H9 (cell line): Measurements from ENCODE around the gene NSFL1C. TPM values are rescaled to one million over a fixed set of nuclear protein-coding genes. Genes with fewer than 3 reads are reported as not detected.

Experiments used
- DNase-seq: peaks from one replicate; pipeline ENCODE4 v3.0.0-alpha.2; 2017
- H2AFZ ChIP-seq: one replicate; pipeline ENCODE4 v1.6.1; 2013; ENCODE audit warnings: mild to moderate bottlenecking, low read length, control low read depth, moderate library complexity
- H2AK5ac ChIP-seq: 2 replicates; pipeline ENCODE4 v1.6.1; 2013; ENCODE audit warnings: low read length, control low read depth, mixed read lengths; ENCODE audit not compliant: insufficient read length
- H2BK120ac ChIP-seq: one replicate; pipeline ENCODE4 v1.6.1; 2013; ENCODE audit warnings: low read depth, mild to moderate bottlenecking, low read length, control low read depth, inconsistent platforms; ENCODE audit not compliant: poor library complexity, severe bottlenecking
- H2BK12ac ChIP-seq: 2 replicates; pipeline ENCODE4 v1.6.1; 2013; ENCODE audit warnings: low read length, control low read depth, mixed read lengths, low read depth; ENCODE audit not compliant: insufficient read length
- H2BK15ac ChIP-seq: 2 replicates; pipeline ENCODE4 v1.6.1; 2013; ENCODE audit warnings: low read depth, low read length, control low read depth
- H2BK20ac ChIP-seq: one replicate; pipeline ENCODE4 v1.6.1; 2013; ENCODE audit warnings: low read depth, mild to moderate bottlenecking, low read length, control low read depth, inconsistent platforms; ENCODE audit not compliant: poor library complexity, severe bottlenecking
- H2BK5ac ChIP-seq: 2 replicates; pipeline ENCODE4 v1.6.1; 2013; ENCODE audit warnings: low read length, control low read depth, mixed read lengths; ENCODE audit not compliant: insufficient read length
- H3K14ac ChIP-seq: 2 replicates; pipeline ENCODE4 v1.6.1; 2013; ENCODE audit warnings: low read length, control low read depth; ENCODE audit not compliant: insufficient read depth
- H3K18ac ChIP-seq: 2 replicates; pipeline ENCODE4 v1.6.1; 2013; ENCODE audit warnings: low read depth, mild to moderate bottlenecking, mixed read lengths, low read length, control low read depth; ENCODE audit not compliant: insufficient read length
- H3K23ac ChIP-seq: 2 replicates; pipeline ENCODE4 v1.6.1; 2013; ENCODE audit warnings: low read length, control low read depth, mixed read lengths, low read depth; ENCODE audit not compliant: insufficient read length
- H3K23me2 ChIP-seq: 2 replicates; pipeline ENCODE4 v1.6.1; 2013; ENCODE audit warnings: low read depth, mild to moderate bottlenecking, mixed read lengths, low read length, control low read depth; ENCODE audit not compliant: insufficient read length, poor library complexity, severe bottlenecking
- H3K27ac ChIP-seq: 2 replicates; pipeline ENCODE4 v1.5.1; 2013; ENCODE audit warnings: low read length, control low read depth, mixed read lengths, low read depth; ENCODE audit not compliant: insufficient read length
- H3K27me3 ChIP-seq: 2 replicates; pipeline ENCODE4 v1.6.1; 2013; ENCODE audit warnings: low read length, control low read depth, inconsistent platforms; ENCODE audit not compliant: insufficient read depth
- H3K4ac ChIP-seq: 2 replicates; pipeline ENCODE4 v1.6.1; 2013; ENCODE audit warnings: low read depth, mild to moderate bottlenecking, control low read depth, inconsistent platforms, low read length, moderate library complexity
- H3K4me1 ChIP-seq: 2 replicates; pipeline ENCODE4 v1.6.1; 2013; ENCODE audit warnings: low read length, control low read depth, inconsistent platforms; ENCODE audit not compliant: insufficient read depth
- H3K4me2 ChIP-seq: 2 replicates; pipeline ENCODE4 v1.6.1; 2013; ENCODE audit warnings: low read length, control low read depth, mixed read lengths; ENCODE audit not compliant: insufficient read length, insufficient read depth
- H3K56ac ChIP-seq: 2 replicates; pipeline ENCODE4 v1.6.1; 2013; ENCODE audit warnings: low read depth, mild to moderate bottlenecking, mixed read lengths, low read length, control low read depth; ENCODE audit not compliant: insufficient read length
- H3K79me1 ChIP-seq: 2 replicates; pipeline ENCODE4 v1.6.1; 2013; ENCODE audit warnings: low read depth, mild to moderate bottlenecking, moderate library complexity, low read length, control low read depth, inconsistent platforms; ENCODE audit not compliant: insufficient read depth, poor library complexity, severe bottlenecking
- H3K79me2 ChIP-seq: 2 replicates; pipeline ENCODE4 v1.6.1; 2013; ENCODE audit warnings: low read length, control low read depth, inconsistent platforms; ENCODE audit not compliant: insufficient read depth
- H3K9ac ChIP-seq: 2 replicates; pipeline ENCODE4 v1.6.1; 2013; ENCODE audit warnings: low read length, control low read depth, mixed read lengths; ENCODE audit not compliant: insufficient read length; ENCODE audit errors: extremely low read depth
- H3K9me3 ChIP-seq: one replicate; pipeline ENCODE4 v1.6.1; 2013; ENCODE audit warnings: low read depth, low read length, inconsistent platforms; ENCODE audit not compliant: control insufficient read depth
- H3T11ph ChIP-seq: one replicate; pipeline ENCODE4 v1.6.1; 2013; ENCODE audit warnings: mild to moderate bottlenecking, low read length, control low read depth, inconsistent platforms
- H4K20me1 ChIP-seq: one replicate; pipeline ENCODE4 v1.6.1; 2013; ENCODE audit not compliant: control insufficient read depth, insufficient read length, insufficient read depth
- H4K5ac ChIP-seq: 2 replicates; pipeline ENCODE4 v1.6.1; 2013; ENCODE audit warnings: low read depth, mild to moderate bottlenecking, mixed read lengths, low read length, control low read depth; ENCODE audit not compliant: insufficient read length
- H4K8ac ChIP-seq: replicated peaks from 2 replicates; pipeline ENCODE4 v1.6.1; 2013; ENCODE audit warnings: low read length, control low read depth, mixed read lengths, low read depth; ENCODE audit not compliant: insufficient read length
- H4K91ac ChIP-seq: 2 replicates; pipeline ENCODE4 v1.6.1; 2013; ENCODE audit warnings: low read depth, mild to moderate bottlenecking, moderate library complexity, mixed read lengths, low read length, control low read depth; ENCODE audit not compliant: insufficient read length
- H3K27ac Mint-ChIP-seq, 3 experiments: 2 replicates in 2 of 3; 3 replicates in 1 of 3; pipeline ENCODE4 v1.8.0; 2020 to 2021; ENCODE audit warnings: mixed read lengths in 3 of 3, mild to moderate bottlenecking in 1 of 3, moderate library complexity in 1 of 3
- H3K27me3 Mint-ChIP-seq: 2 replicates; pipeline ENCODE4 v1.8.0; 2021; ENCODE audit warnings: low read depth, mild to moderate bottlenecking, moderate library complexity, mixed read lengths
- H3K36me3 Mint-ChIP-seq, 3 experiments: 2 replicates in 2 of 3; 3 replicates in 1 of 3; pipeline ENCODE4 v1.8.0; 2020 to 2021; ENCODE audit warnings: low read depth in 3 of 3, mixed read lengths in 3 of 3; ENCODE audit not compliant: insufficient read depth in 1 of 3
- H3K4me1 Mint-ChIP-seq, 2 experiments: 2 replicates each; pipeline ENCODE4 v1.8.0; 2020; ENCODE audit warnings: mixed read lengths in 2 of 2
- H3K4me3 Mint-ChIP-seq, 2 experiments: 2 replicates in 1 of 2; 3 replicates in 1 of 2; pipeline ENCODE4 v1.8.0; 2020 to 2021; ENCODE audit warnings: mild to moderate bottlenecking in 2 of 2, mixed read lengths in 2 of 2, moderate library complexity in 1 of 2
- H3K9me3 Mint-ChIP-seq, 2 experiments: 2 replicates in 1 of 2; 3 replicates in 1 of 2; pipeline ENCODE4 v1.8.0; 2020; ENCODE audit warnings: mild to moderate bottlenecking in 2 of 2, mixed read lengths in 2 of 2, moderate library complexity in 1 of 2
- CTCF ChIP-seq: fragments of 200-600 bp; sonication (generic); conservative IDR thresholded peaks from 3 replicates; pipeline ENCODE4 v1.8.0; 2021; ENCODE audit warnings: antibody characterized with exemption, mild to moderate bottlenecking
- WGBS: extraction: QIAGEN DNeasy Blood & Tissue Kit; methylation state at CpG from one replicate; pipeline ENCODE4 v1.1.7; 2013; ENCODE audit warnings: missing lambda C conversion rate, low lambda C conversion rate, mixed read lengths; ENCODE audit not compliant: insufficient read length; ENCODE audit errors: extremely low coverage; 5-methylcytosine and 5-hydroxymethylcytosine counted together
- total RNA-seq: library from RNA; stranded (reverse); gene quantifications from 2 replicates; pipeline ENCODE4 v1.2.1, GENCODE V29; 2021

NSFL1C gene
- total RNA-seq, 1 experiment from 2014 or later, result 81.8 TPM

- no peak overlapping the region for H3T11ph ChIP-seq
- no peak overlapping the region for H4K91ac ChIP-seq
- H2BK5ac ChIP-seq, result no peak overlapping the region
- H4K8ac ChIP-seq, result no peak overlapping the region
- H3K36me3 Mint-ChIP-seq, result no peaks in the 10 kb centered on the region
- no peak overlapping the region for H3K27ac ChIP-seq
- no peaks in the 10 kb centered on the region for H3K4me1 Mint-ChIP-seq
- no peak overlapping the region for H2BK120ac ChIP-seq
- no CpG with 5 or more reads among the region's 9 CpGs for WGBS
- H2AK5ac ChIP-seq, result no peak overlapping the region
- DNase-seq, result no peak
- H3K4me3 Mint-ChIP-seq, result no peak overlapping the region
- no peak overlapping the region for H3K4ac ChIP-seq
- no peak overlapping the region for H2BK12ac ChIP-seq
- H2BK15ac ChIP-seq, result no peak overlapping the region
- no peaks in the 10 kb centered on the region for H3K4me1 ChIP-seq
- no peak overlapping the region for H3K9ac ChIP-seq
- no peak overlapping the region for H3K4me2 ChIP-seq
- H3K79me1 ChIP-seq, result no peaks in the 10 kb centered on the region
- no peak overlapping the region for H2BK20ac ChIP-seq
- H3K27me3 ChIP-seq, result no peaks in the 10 kb centered on the region
- H3K14ac ChIP-seq, result no peak overlapping the region
- H2AFZ ChIP-seq, result no peak overlapping the region
- H3K23me2 ChIP-seq, result no peaks in the 10 kb centered on the region
- no peaks in the 10 kb centered on the region for H4K20me1 ChIP-seq
- H3K79me2 ChIP-seq, result no peaks in the 10 kb centered on the region
- no peak overlapping the region for H3K56ac ChIP-seq
- H3K9me3 ChIP-seq, result no peaks in the 10 kb centered on the region
- H3K23ac ChIP-seq, result no peak overlapping the region
- H3K27me3 Mint-ChIP-seq, result peaks cover 49% of the 10 kb centered on the region
- H3K9me3 Mint-ChIP-seq, result no peaks in the 10 kb centered on the region
- no peak overlapping the region for H3K18ac ChIP-seq
- no peak for TF ChIP-seq CTCF
- no peak overlapping the region for H3K27ac Mint-ChIP-seq
- H4K5ac ChIP-seq, result no peak overlapping the region
Observed at GRCh38 chr20:1490643-1491195, 24.1 kb upstream of the NSFL1C start.
